ENCODE data around the gene FSIP1.

GRCh38 chr15:39687965-39688364 is 94.7 kb downstream of the FSIP1 start:
- TF ChIP-seq CTCF (IDR thresholded peaks at IDR 0.05): no peak
- no peak for TF ChIP-seq POLR2A (IDR thresholded peaks at IDR 0.05)
